Erythroblast (primary cell): ENCODE data around the gene RHOJ.

Experiments
- DNase-seq, 2 experiments: peaks; one replicate each; lab custom pipeline; 2025; lab: John Stamatoyannopoulos, UW
- GATA1 ChIP-seq: IDR thresholded peaks from 2 replicates; pipeline ENCODE4 v1.6.1; 2011; ENCODE audit warnings: low read depth, mild to moderate bottlenecking, control low read depth, low read length, moderate library complexity
- POLR2A ChIP-seq: IDR thresholded peaks from 2 replicates; pipeline ENCODE4 v1.6.1; 2011; ENCODE audit warnings: mild to moderate bottlenecking, low read length

RHOJ gene

GRCh38 chr14:63318835-63319234 lies 114.6 kb downstream of the RHOJ start, which contains the start of gene GPHB5:
GPHB5 (minus strand) TSS chr14:63318935; CDS start chr14:63317849, 1,086 bp downstream.
- DNase-seq: no peak
- TF ChIP-seq POLR2A (no peak), GATA1 (no peak)

- TF ChIP-seq GATA1 (no peak), POLR2A (no peak)
These were observed 118.2 kb downstream of the RHOJ start for GRCh38 chr14:63322472-63322871.

GRCh38 chr14:63322897-63323573 lies 118.8 kb downstream of the RHOJ start:
- no peak for TF ChIP-seq POLR2A
- TF ChIP-seq GATA1: no peak
- no peak for DNase-seq

More at GRCh38 chr14:63322472-63322871, 118.2 kb downstream of the RHOJ start:
- DNase-seq: no peak

- TF ChIP-seq GATA1: no peak
- no peak for TF ChIP-seq POLR2A
- DNase-seq: no peak
These were observed 122.6 kb downstream of the RHOJ start for GRCh38 chr14:63326840-63327239.

- no peak for DNase-seq
- TF ChIP-seq POLR2A: no peak
These were observed 124.8 kb downstream of the RHOJ start for GRCh38 chr14:63328787-63329737.

- DNase-seq: no peak
- no peak for TF ChIP-seq GATA1
- no peak for TF ChIP-seq POLR2A
These were observed 138.1 kb downstream of the RHOJ start for GRCh38 chr14:63342371-63342770.
